Activated naive CD4-positive, alpha-beta T cell treated with anti-CD3 and anti-CD28 coated beads, Interleukin-2, amount 50 U/mL, for 24 hours (primary cell): ENCODE measurements around the gene PDGFC.

ENCODE experiments used
- H3K27ac Mint-ChIP-seq: one replicate; pipeline ENCODE4 v1.8.0; 2021; ENCODE audit warnings: mild to moderate bottlenecking, mixed read lengths
- H3K27me3 Mint-ChIP-seq: one replicate; pipeline ENCODE4 v1.8.0; 2021; ENCODE audit warnings: mixed read lengths
- H3K36me3 Mint-ChIP-seq: one replicate; pipeline ENCODE4 v1.8.0; 2021; ENCODE audit warnings: mixed read lengths
- H3K4me1 Mint-ChIP-seq: one replicate; pipeline ENCODE4 v1.8.0; 2021; ENCODE audit warnings: mixed read lengths
- H3K4me3 Mint-ChIP-seq: one replicate; pipeline ENCODE4 v1.8.0; 2021; ENCODE audit warnings: mild to moderate bottlenecking, mixed read lengths
- H3K9me3 Mint-ChIP-seq: one replicate; pipeline ENCODE4 v1.8.0; 2021; ENCODE audit warnings: mixed read lengths

Gene PDGFC

GRCh38 chr4:156991161-156991560 lies 19.6 kb upstream of the PDGFC start:
- H3K4me3 Mint-ChIP-seq, result no peak overlapping the region
- no peaks in the 10 kb centered on the region for H3K4me1 Mint-ChIP-seq

DNA sequence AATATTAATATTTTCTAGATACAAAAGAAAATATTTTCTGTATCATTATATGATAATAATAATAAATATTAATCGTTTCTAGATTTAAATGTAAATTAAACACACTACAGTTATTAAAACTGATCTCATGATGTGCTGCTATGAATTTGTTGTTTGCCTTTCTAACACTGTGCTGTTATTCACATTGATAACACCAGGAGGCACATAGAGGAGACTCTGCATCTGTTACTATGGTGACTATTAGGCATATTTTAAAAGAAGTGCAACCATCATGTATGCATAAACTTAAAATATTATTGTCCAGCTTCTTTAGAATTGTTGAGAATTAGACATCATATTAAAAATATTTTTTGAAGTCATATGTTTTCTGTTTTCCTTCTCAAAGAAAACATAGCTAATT lies 11.8 kb upstream of the PDGFC start:
- Mint-ChIP-seq H3K27me3 (peaks cover 3% of the 10 kb centered on the region), H3K36me3 (no peaks in the 10 kb centered on the region), H3K27ac (no peak overlapping the region), H3K9me3 (peaks cover 6% of the 10 kb centered on the region), H3K4me1 (no peaks in the 10 kb centered on the region), H3K4me3 (no peak overlapping the region)

More at GRCh38 chr4:156991161-156991560, 19.6 kb upstream of the PDGFC start:
- no peaks in the 10 kb centered on the region for H3K27me3 Mint-ChIP-seq
- no peak overlapping the region for H3K27ac Mint-ChIP-seq
- H3K9me3 Mint-ChIP-seq, result peaks cover 5% of the 10 kb centered on the region
- no peaks in the 10 kb centered on the region for H3K36me3 Mint-ChIP-seq

GRCh38 chr4:156981262-156981769 lies 9.7 kb upstream of the PDGFC start:
- H3K4me1 Mint-ChIP-seq, result no peaks in the 10 kb centered on the region
- H3K9me3 Mint-ChIP-seq, result peaks cover 6% of the 10 kb centered on the region
- no peak overlapping the region for H3K4me3 Mint-ChIP-seq
- H3K27ac Mint-ChIP-seq, result no peak overlapping the region
- no peaks in the 10 kb centered on the region for H3K36me3 Mint-ChIP-seq
- peaks cover 3% of the 10 kb centered on the region for H3K27me3 Mint-ChIP-seq

- Mint-ChIP-seq H3K4me3 (no peak overlapping the region), H3K4me1 (no peaks in the 10 kb centered on the region), H3K27me3 (peaks cover 11% of the 10 kb centered on the region), H3K9me3 (no peaks in the 10 kb centered on the region), H3K27ac (no peak overlapping the region), H3K36me3 (no peaks in the 10 kb centered on the region)
Measured at GRCh38 chr4:156977435-156978160, 6.0 kb upstream of the PDGFC start.

DNA sequence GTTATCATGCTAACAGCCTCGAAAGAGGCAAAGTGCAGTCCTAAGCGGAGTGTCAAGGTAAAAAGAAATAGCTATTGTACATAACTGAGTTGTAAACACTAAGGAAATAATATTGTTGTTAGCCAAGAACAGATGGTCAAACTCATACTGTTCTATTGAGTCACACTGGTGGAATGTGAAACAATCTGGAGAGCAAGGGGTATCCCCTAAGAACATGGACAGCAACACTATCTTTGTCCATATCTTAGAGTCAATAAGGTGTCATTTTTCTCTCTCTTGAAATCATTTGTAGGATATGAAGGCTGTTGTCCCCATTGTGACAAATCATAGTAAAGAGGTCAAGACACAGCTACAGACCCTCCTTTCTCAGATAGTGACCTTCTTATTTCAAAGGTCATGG lies 4.5 kb upstream of the PDGFC start:
- Mint-ChIP-seq H3K9me3 (no peaks in the 10 kb centered on the region), H3K4me3 (no peak overlapping the region), H3K36me3 (no peaks in the 10 kb centered on the region), H3K27ac (no peak overlapping the region), H3K4me1 (no peaks in the 10 kb centered on the region), H3K27me3 (peaks cover 14% of the 10 kb centered on the region)

- H3K27ac Mint-ChIP-seq, result no peak overlapping the region
- no peaks in the 10 kb centered on the region for H3K9me3 Mint-ChIP-seq
- H3K4me3 Mint-ChIP-seq, result no peak overlapping the region
- H3K4me1 Mint-ChIP-seq, result peaks cover 2% of the 10 kb centered on the region
- H3K27me3 Mint-ChIP-seq, result peaks cover 14% of the 10 kb centered on the region
- H3K36me3 Mint-ChIP-seq, result no peaks in the 10 kb centered on the region
Measured at GRCh38 chr4:156975686-156976085, 4.1 kb upstream of the PDGFC start.

GRCh38 chr4:156974264-156974663 lies 2.7 kb upstream of the PDGFC start:
- H3K9me3 Mint-ChIP-seq, result no peaks in the 10 kb centered on the region
- H3K36me3 Mint-ChIP-seq, result no peaks in the 10 kb centered on the region
- H3K27me3 Mint-ChIP-seq, result peaks cover 28% of the 10 kb centered on the region
- peaks cover 8% of the 10 kb centered on the region for H3K4me1 Mint-ChIP-seq
- no peak overlapping the region for H3K4me3 Mint-ChIP-seq
- no peak overlapping the region for H3K27ac Mint-ChIP-seq

GRCh38 chr4:156972379-156973015 lies 898 bp upstream of the PDGFC start:
- Mint-ChIP-seq H3K4me3 (no peak overlapping the region), H3K9me3 (peaks cover 1% of the 10 kb centered on the region), H3K27ac (no peak overlapping the region), H3K36me3 (no peaks in the 10 kb centered on the region), H3K27me3 (peaks cover 40% of the 10 kb centered on the region), H3K4me1 (peaks cover 8% of the 10 kb centered on the region)

DNA sequence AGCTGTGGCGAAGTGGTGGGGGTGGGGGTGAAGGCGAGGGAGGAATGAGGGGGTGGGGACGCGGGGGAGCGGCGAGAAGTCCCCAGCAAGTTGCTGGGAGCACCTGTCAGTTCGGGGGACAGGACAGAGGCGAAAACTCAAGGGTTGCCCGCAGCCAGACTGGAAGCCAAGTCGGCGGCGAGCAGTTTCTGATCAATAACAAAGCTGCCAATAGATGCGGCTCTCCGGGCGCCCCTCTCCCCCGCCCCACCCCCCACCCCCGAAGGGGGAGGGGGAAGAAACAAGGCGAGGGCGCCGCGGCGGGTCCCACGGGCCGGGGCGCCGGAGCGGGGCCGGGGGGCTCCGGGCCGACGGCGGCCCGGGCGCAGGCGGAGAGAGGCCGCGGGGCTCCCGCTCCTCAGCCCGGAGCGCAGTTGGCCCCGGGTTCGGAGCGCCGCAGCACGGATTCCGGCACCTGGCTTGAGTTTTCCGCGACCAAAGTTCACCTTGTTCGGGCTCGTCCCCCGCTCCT lies 379 bp downstream of the PDGFC start:
- peaks cover 8% of the 10 kb centered on the region for H3K4me1 Mint-ChIP-seq

DNA sequence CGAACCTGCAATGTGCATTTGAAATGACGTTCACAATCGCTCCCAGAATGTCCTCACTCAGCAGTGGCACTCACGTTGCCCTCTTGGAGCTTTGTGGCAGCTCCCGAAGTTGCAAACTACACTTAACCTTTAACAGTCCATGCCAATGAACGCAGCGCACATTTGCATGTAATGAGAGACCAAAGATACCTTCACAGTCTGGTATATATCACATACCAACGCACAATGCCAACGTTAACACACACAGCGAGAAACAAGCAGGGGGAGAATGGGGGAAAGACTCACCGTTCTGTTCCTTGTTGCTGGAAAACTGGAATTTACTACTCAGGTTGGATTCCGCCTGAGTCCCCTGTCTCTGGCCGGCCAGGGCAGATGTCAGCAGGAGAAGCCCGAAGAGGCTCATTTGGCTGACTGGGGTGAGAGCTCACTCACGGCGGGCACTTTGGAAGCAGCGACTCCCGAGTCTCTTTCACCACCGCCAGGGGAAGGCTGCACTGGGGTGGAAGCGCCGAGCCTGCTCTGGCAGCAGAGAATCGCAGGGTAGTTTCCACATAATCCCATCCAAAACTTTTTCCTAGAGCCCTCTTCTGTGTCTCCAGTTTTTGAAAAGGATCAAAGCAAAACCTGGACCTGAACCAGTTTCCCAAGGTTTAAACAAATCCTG lies 966 bp downstream of the PDGFC start:
- H3K4me1 Mint-ChIP-seq, result peaks cover 8% of the 10 kb centered on the region

More for the DNA sequence above, 379 bp downstream of the PDGFC start:
- Mint-ChIP-seq H3K4me3 (no peak overlapping the region), H3K27me3 (peaks cover 48% of the 10 kb centered on the region), H3K36me3 (no peaks in the 10 kb centered on the region), H3K9me3 (peaks cover 12% of the 10 kb centered on the region), H3K27ac (no peak overlapping the region)

DNA sequence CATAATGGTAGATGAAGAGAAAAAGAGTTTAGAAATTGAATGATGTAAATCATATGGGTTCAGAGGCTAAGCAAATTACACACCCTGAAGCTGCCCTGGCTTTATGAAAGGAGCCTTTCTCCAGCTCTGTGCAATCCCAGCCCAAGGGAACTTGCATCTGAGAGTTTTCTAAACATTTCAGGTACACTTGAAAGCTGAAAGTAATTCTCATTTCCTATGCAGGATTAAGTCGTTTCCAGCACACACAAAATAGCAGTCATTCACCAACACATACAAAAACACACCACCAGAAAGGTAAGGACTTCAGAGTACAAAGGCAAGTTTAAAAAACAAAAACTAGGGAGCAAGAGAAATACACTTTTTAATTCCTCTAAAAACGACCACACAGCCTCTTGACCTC lies 1.7 kb downstream of the PDGFC start:
- H3K9me3 Mint-ChIP-seq, result peaks cover 12% of the 10 kb centered on the region
- peaks cover 8% of the 10 kb centered on the region for H3K4me1 Mint-ChIP-seq
- peaks cover 51% of the 10 kb centered on the region for H3K27me3 Mint-ChIP-seq
- H3K36me3 Mint-ChIP-seq, result no peaks in the 10 kb centered on the region
- H3K4me3 Mint-ChIP-seq, result no peak overlapping the region
- no peak overlapping the region for H3K27ac Mint-ChIP-seq

More for the DNA sequence above, 966 bp downstream of the PDGFC start:
- Mint-ChIP-seq H3K27me3 (peaks cover 51% of the 10 kb centered on the region), H3K36me3 (no peaks in the 10 kb centered on the region), H3K27ac (no peak overlapping the region), H3K9me3 (peaks cover 12% of the 10 kb centered on the region), H3K4me3 (peak overlapping the region; percentile 61)

- Mint-ChIP-seq H3K27ac (no peak overlapping the region), H3K4me3 (no peak overlapping the region)
Measured at GRCh38 chr4:156969101-156969500, 2.5 kb downstream of the PDGFC start.

GRCh38 chr4:156968479-156968984 lies 3.1 kb downstream of the PDGFC start:
- Mint-ChIP-seq H3K9me3 (peaks cover 12% of the 10 kb centered on the region), H3K36me3 (no peaks in the 10 kb centered on the region), H3K27me3 (peaks cover 45% of the 10 kb centered on the region), H3K4me1 (peaks cover 8% of the 10 kb centered on the region), H3K27ac (no peak overlapping the region), H3K4me3 (no peak overlapping the region)

More at GRCh38 chr4:156969101-156969500, 2.5 kb downstream of the PDGFC start:
- peaks cover 12% of the 10 kb centered on the region for H3K9me3 Mint-ChIP-seq
- peaks cover 51% of the 10 kb centered on the region for H3K27me3 Mint-ChIP-seq
- H3K4me1 Mint-ChIP-seq, result peaks cover 8% of the 10 kb centered on the region
- no peaks in the 10 kb centered on the region for H3K36me3 Mint-ChIP-seq

- peaks cover 8% of the 10 kb centered on the region for H3K4me1 Mint-ChIP-seq
- H3K4me3 Mint-ChIP-seq, result no peak overlapping the region
- peaks cover 12% of the 10 kb centered on the region for H3K9me3 Mint-ChIP-seq
- no peak overlapping the region for H3K27ac Mint-ChIP-seq
- H3K27me3 Mint-ChIP-seq, result peaks cover 38% of the 10 kb centered on the region
- no peaks in the 10 kb centered on the region for H3K36me3 Mint-ChIP-seq
Measured at GRCh38 chr4:156966836-156967235, 4.8 kb downstream of the PDGFC start.

DNA sequence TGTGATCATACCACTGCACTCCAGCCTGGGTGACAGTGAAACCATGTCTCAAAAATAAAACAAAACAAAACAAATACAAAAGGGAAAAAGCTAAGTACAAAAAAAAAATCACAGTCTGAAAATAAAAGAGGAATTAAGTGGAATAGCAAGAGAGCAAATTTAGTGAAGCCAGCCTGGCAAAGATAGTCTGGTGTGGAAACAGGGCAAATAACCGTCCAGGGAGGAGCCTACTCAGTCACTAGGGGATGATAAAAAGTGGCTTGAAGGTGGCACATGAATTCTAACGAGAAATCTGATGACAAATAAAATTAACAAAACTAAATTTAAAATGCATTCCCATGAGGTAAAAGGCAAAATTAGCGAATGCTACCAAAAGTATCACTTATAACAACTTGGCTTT lies 8.2 kb downstream of the PDGFC start:
- Mint-ChIP-seq H3K27me3 (peaks cover 17% of the 10 kb centered on the region), H3K36me3 (no peaks in the 10 kb centered on the region), H3K9me3 (peaks cover 12% of the 10 kb centered on the region), H3K4me3 (no peak overlapping the region), H3K27ac (no peak overlapping the region), H3K4me1 (no peaks in the 10 kb centered on the region)
